ENCODE results near the gene PPP1R9B.

DNA sequence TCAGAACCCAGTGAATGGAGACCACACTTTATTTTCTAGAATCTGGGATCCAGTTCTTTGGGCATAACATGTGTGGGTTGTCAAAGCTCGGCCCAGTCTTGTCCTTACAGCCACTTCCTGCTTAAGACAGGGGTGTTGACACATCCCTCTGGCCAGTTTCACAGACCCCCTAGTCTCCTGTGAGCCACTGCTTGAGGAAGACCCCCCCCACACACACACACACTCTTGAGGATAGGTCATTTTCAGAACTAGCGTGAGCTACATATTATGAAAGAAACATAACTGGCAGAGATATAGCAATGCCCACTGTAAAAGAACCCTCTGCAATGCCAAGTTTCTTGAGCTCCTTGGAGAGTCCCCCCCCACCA lies 58.6 kb downstream of the PPP1R9B start:
- TF ChIP-seq POLR2AphosphoS5 (IDR thresholded peaks at IDR 0.05): no peak
- TF ChIP-seq, protein P1, sequence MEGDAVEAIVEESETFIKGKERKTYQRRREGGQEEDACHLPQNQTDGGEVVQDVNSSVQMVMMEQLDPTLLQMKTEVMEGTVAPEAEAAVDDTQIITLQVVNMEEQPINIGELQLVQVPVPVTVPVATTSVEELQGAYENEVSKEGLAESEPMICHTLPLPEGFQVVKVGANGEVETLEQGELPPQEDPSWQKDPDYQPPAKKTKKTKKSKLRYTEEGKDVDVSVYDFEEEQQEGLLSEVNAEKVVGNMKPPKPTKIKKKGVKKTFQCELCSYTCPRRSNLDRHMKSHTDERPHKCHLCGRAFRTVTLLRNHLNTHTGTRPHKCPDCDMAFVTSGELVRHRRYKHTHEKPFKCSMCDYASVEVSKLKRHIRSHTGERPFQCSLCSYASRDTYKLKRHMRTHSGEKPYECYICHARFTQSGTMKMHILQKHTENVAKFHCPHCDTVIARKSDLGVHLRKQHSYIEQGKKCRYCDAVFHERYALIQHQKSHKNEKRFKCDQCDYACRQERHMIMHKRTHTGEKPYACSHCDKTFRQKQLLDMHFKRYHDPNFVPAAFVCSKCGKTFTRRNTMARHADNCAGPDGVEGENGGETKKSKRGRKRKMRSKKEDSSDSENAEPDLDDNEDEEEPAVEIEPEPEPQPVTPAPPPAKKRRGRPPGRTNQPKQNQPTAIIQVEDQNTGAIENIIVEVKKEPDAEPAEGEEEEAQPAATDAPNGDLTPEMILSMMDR (IDR thresholded peaks at IDR 0.05): no peak

All from breast epithelium (tissue), 3 donors.